HepG2 (cell line): ENCODE data around the gene STK11. TPM values are rescaled to one million over a fixed set of nuclear protein-coding genes. Genes with fewer than 3 reads are reported as not detected.
A peak's percentile ranks its signal among the peaks of the same experiment; 100 is the strongest.

Experiments used
- ATF1 ChIP-seq: IDR thresholded peaks from 2 replicates; pipeline ENCODE4 v1.6.1; 2016; ENCODE audit warnings: mild to moderate bottlenecking, control low read depth
- BATF2 ChIP-seq: sonication (generic); formaldehyde crosslinking; IDR thresholded peaks from 2 replicates; pipeline ENCODE4 v1.8.0; 2022; ENCODE audit warnings: mild to moderate bottlenecking, missing genetic modification reagents, moderate library complexity
- ZBTB2 ChIP-seq: sonication (generic); formaldehyde crosslinking; IDR thresholded peaks from 2 replicates; pipeline ENCODE4 v1.8.0; 2022; ENCODE audit warnings: low read depth, missing genetic modification reagents
- ZFP82 ChIP-seq: sonication (generic); formaldehyde crosslinking; IDR thresholded peaks from 2 replicates; pipeline ENCODE4 v1.5.1; 2020; ENCODE audit warnings: mild to moderate bottlenecking, missing genetic modification reagents, borderline replicate concordance
- polyA plus RNA-seq, 8 experiments: library from polyadenylated mRNA; depleted of rRNA in 3 of 8; stranded (reverse) in 7 of 8; unstranded in 1 of 8; fragments of >200 nt; fragmentation: Illumina TruSeq in 4 of 8; extraction: Trizol in 4 of 8; gene quantifications; 2 replicates each; pipeline versions ENCODE4 v1.2.1 to v1.2.3, GENCODE V29; 2011 to 2016; ENCODE audit warnings: low read depth in 4 of 8, missing spikeins in 1 of 8, mixed read lengths in 1 of 8; ENCODE audit not compliant: insufficient read depth in 1 of 8
- total RNA-seq, 5 experiments: library from RNA; depleted of rRNA; stranded (reverse); fragments of >200 nt; fragmentation: Illumina TruSeq; extraction: Trizol; gene quantifications; 2 replicates each; pipeline ENCODE4 v1.2.3, GENCODE V29; 2016; ENCODE audit warnings: low read depth in 1 of 5
- TF ChIP-seq, protein P1 (sequence below): sonication (generic); formaldehyde crosslinking; IDR thresholded peaks from 2 replicates; pipeline ENCODE4 v1.5.0; 2020; ENCODE audit warnings: mild to moderate bottlenecking, missing genetic modification reagents, borderline replicate concordance
- TF ChIP-seq, protein P2 (sequence below): sonication (generic); formaldehyde crosslinking; IDR thresholded peaks from 2 replicates; pipeline ENCODE4 v1.4.0; 2020; ENCODE audit warnings: missing genetic modification reagents, borderline replicate concordance

Gene STK11
- total and polyA plus RNA-seq, 2 of the 13 experiments (the other 11 are each of a cell fraction or from before 2014, with no cell fraction given) = 27.5 to 43.6 TPM

GRCh38 chr19:1237754-1238368 is 32.3 kb downstream of the STK11 start, which contains the start of gene CBARP (continued):
- TF ChIP-seq, protein P1, sequence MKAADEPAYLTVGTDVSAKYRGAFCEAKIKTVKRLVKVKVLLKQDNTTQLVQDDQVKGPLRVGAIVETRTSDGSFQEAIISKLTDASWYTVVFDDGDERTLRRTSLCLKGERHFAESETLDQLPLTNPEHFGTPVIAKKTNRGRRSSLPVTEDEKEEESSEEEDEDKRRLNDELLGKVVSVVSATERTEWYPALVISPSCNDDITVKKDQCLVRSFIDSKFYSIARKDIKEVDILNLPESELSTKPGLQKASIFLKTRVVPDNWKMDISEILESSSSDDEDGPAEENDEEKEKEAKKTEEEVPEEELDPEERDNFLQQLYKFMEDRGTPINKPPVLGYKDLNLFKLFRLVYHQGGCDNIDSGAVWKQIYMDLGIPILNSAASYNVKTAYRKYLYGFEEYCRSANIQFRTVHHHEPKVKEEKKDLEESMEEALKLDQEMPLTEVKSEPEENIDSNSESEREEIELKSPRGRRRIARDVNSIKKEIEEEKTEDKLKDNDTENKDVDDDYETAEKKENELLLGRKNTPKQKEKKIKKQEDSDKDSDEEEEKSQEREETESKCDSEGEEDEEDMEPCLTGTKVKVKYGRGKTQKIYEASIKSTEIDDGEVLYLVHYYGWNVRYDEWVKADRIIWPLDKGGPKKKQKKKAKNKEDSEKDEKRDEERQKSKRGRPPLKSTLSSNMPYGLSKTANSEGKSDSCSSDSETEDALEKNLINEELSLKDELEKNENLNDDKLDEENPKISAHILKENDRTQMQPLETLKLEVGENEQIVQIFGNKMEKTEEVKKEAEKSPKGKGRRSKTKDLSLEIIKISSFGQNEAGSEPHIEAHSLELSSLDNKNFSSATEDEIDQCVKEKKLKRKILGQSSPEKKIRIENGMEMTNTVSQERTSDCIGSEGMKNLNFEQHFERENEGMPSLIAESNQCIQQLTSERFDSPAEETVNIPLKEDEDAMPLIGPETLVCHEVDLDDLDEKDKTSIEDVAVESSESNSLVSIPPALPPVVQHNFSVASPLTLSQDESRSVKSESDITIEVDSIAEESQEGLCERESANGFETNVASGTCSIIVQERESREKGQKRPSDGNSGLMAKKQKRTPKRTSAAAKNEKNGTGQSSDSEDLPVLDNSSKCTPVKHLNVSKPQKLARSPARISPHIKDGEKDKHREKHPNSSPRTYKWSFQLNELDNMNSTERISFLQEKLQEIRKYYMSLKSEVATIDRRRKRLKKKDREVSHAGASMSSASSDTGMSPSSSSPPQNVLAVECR (CRISPR knock-in tag) = peak; percentile 43; the same call in 1 of the 2 replicates
- TF ChIP-seq ZFP82 (no peak), ATF1 (no peak), BATF2 (no peak), ZBTB2 (CRISPR knock-in tag) (peak; percentile 90)
- TF ChIP-seq, protein P2, sequence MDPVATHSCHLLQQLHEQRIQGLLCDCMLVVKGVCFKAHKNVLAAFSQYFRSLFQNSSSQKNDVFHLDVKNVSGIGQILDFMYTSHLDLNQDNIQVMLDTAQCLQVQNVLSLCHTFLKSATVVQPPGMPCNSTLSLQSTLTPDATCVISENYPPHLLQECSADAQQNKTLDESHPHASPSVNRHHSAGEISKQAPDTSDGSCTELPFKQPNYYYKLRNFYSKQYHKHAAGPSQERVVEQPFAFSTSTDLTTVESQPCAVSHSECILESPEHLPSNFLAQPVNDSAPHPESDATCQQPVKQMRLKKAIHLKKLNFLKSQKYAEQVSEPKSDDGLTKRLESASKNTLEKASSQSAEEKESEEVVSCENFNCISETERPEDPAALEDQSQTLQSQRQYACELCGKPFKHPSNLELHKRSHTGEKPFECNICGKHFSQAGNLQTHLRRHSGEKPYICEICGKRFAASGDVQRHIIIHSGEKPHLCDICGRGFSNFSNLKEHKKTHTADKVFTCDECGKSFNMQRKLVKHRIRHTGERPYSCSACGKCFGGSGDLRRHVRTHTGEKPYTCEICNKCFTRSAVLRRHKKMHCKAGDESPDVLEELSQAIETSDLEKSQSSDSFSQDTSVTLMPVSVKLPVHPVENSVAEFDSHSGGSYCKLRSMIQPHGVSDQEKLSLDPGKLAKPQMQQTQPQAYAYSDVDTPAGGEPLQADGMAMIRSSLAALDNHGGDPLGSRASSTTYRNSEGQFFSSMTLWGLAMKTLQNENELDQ (CRISPR knock-in tag) = no peak
- TF ChIP-seq, all 625 proteins: peak for 16
